T follicular helper cell (primary cell): ENCODE data around the gene KRT78.
"Not testable (repeated sequence)": the region's sequence is repeated elsewhere in the genome, so short reads cannot be mapped to it uniquely, and the experiment has no call there.

Experiments
- DNase-seq: peaks from one replicate; pipeline ENCODE4 v3.0.0-alpha.2; 2020; ENCODE audit warnings: low read depth
- total RNA-seq, 2 experiments: gene quantifications; one replicate each; lab custom pipeline; 2026; lab: John Stamatoyannopoulos, UW

KRT78 gene, protein sequence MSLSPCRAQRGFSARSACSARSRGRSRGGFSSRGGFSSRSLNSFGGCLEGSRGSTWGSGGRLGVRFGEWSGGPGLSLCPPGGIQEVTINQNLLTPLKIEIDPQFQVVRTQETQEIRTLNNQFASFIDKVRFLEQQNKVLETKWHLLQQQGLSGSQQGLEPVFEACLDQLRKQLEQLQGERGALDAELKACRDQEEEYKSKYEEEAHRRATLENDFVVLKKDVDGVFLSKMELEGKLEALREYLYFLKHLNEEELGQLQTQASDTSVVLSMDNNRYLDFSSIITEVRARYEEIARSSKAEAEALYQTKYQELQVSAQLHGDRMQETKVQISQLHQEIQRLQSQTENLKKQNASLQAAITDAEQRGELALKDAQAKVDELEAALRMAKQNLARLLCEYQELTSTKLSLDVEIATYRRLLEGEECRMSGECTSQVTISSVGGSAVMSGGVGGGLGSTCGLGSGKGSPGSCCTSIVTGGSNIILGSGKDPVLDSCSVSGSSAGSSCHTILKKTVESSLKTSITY
- total RNA-seq: 0 reads per million in 2 experiments

DNA sequence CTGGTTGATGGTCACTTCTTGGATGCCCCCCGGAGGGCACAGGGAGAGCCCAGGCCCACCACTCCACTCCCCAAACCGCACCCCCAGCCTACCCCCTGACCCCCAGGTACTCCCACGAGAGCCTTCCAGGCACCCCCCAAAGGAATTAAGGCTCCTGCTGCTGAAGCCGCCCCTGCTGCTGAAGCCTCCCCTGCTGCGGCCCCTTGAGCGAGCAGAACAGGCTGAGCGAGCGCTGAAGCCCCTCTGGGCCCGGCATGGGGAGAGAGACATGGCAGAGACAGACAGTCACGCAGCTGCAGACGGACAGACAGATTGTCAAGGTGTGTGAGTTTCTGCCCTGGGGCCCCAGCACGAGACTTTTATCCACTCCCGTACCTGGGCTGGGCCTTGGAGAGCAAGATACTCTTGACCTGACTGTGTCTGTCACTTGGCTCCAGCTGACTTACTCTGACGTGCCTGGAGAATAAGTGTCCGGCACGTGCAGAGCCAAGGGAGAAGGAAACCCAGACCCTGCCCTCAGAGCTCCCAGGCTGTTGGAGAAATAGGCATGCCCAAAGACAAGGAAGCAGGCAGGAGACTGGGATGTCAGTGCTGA is at the start of gene KRT78:
Gene KRT78 (minus strand): TSS at position 334 of the 595 bp plus-strand sequence. CDS start 64 bp downstream, at position 270.
- DNase-seq: no peak

DNA sequence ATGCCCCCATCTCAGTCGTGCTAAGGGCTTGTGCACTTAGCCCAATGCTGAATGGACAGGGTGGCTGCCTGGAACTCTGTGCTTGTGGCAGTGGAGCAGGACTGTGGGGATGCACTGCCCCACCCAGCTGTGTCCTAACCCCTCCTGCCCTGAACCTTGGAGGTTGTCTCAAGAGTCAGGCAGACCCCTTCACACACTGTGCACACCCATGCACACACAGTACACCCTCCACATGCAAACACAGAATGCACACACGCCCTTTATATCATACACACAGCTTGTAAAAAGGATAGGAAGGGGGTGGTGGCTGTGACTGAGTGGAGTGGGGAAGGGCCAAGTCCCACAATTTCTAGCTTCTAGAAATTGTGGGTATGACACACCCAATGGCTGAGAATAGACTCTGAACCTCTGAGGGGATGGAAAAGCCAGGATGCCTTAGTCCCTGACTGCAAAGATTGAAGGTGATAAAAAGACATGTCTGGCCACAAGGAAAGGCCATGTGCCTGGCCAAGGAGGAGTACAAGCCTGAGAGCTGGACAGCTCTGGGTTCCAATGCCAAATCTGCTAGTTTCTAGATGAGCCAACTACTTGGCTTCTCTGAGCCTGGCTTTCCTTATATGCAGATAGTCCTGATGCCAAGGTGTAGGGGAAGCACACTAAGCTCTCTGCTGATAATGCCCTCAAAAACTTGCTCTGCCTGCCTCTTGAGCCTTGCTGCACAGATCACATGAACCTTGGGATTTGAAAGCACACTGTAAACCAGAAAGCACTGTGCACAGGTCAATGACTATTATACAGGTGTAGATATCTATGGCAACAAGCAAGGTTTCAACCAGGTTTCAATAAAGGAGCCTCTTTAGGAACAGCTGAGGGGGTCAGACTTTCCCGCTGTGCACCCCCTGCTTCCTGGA is 47.7 kb upstream of the KRT78 start:
- no peak for DNase-seq

DNA sequence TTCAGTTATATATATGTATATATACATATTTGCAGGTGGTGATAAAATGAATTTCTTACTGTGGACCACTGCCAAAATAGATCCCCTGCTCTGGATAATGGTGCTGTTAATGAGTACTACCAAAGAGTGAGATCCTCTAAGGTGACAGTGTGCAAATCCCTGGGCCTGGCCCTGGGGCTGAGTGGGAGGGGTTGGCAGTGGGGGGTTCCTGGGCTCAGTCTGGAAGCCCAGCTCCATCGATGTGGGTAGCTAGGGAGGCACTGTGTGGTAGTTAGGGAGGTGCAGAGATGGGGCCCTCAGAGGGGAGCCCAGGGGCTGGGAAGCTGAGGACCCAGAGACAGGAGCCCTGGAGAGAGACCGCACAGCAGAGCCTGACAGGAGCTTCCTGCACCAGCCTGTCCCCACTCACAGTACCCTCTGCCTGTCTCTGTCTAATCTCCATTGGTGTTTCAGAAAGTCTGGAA is 47.0 kb upstream of the KRT78 start:
- DNase-seq: no peak

DNA sequence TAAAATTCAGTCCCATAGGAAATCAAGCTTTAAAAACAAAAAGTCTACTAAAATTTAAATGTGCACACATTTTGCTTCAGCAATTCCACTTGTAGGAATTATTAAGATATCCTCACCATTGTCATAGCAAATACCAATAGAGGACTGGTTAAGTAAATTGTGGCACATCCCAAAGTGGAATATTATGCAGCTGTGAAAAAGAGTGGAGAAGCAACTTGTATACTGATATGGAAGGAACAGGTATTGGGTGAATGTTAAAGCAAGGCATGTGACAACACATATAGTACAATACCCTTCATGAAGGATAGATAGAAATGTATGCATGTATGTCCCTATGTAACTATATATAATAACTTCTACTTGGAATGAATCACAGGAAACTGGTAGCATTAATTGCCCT is 44.2 kb upstream of the KRT78 start:
- no peak for DNase-seq

DNA sequence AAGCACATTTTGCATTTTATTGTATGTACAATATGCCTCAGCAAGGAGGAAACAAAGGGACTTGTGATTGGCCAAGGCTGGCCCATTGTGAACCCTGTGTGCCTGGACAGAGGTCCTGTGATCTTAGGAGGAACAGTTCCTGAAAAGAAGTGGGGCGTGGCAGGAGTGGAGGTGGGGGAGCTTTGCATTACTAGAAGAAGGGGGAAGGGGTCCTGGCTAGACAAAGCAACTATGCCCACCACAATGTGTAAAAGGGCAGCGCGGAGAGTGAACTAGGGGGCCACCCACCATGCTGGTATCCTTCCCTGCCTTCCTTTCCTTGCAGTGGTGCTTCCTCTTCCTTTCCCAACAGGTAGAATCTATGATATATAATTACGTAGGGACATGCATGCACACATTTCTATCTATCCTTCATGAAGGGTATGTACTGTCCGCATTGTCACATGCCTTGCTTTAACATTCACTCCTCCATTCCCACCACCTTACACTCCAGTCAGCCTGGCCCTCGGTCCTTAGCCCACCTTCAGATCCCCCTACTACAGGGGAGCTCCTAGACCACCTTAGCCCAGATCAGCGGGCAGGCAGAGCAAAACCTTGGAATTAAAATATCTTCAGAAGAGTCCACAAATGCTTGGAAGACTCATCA is 43.5 kb upstream of the KRT78 start:
- DNase-seq: no peak

DNA sequence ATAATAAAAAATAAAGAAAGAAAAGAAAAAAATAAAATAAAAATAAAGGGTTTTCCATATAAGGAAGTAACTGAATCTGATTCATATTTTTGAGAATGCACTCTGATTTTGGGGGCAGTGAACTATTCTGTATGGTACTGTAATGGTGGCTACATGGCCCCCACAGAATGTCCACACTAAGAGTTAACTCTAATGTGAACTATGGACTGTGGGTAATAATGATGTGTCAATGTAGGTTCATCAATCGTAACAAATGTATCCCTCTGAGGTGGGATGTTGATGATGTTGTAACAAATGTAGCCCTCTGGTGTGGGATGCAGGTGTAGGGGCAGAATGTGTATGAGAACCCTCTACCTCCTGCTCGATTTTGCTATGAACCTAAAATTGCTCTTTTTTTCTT is 42.2 kb upstream of the KRT78 start:
- DNase-seq: no peak

DNA sequence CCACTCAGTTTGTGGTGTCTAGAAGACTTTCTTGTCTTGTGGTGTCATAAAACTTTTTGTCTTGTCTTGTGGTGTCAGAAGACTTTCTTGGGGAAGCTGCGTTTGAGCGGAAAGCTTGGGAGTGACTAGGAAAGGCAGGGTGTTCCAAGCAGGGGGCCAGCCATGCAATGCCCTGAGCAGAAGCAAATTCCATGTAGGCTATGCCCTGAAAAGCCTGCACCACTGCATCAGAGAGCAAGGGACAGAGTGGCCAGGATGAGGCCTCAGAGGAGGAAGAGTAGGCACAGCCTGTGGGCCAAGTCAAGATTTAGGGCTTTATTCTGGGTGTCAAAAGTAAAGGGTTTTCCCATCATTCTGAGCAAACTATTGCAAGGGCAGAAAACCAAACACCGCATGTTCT is 41.6 kb upstream of the KRT78 start:
- DNase-seq: no peak

DNA sequence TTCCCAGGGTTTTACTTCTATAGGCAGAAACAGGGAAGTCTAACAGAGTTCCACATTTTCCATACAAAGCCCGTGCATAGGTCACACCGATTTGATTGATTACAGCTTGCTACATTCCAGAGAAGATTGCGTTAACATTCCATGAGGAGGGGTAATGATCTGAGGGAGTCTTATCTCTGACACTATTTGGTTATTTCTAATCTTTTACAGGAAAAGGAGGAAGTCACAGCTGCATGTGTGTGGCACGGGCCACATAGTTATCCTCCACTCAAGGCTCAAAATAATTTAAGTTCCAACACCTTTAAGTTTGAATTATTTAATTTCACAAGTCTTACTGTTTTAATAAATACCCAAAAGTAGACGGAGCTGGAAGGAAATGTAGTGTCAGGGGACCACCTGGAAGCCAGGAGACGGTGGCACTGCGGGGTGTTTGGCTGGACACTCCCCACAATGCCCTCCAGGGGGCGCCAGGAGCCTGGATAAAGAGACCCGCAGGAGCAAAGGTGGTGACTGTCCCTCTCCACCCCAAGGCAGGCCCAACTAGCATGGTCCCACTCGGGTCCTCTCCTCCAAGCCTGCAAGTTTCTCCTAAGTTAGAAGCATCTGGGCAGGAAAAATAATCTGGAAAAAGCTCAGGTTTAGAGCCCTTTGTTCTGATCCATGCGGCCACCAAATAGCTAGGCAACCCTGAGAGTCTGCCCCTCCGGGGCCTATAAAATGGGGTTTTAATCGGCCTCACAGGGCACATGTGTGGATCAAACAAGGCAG is 35.9 kb upstream of the KRT78 start:
- peak; percentile 67 for DNase-seq

DNA sequence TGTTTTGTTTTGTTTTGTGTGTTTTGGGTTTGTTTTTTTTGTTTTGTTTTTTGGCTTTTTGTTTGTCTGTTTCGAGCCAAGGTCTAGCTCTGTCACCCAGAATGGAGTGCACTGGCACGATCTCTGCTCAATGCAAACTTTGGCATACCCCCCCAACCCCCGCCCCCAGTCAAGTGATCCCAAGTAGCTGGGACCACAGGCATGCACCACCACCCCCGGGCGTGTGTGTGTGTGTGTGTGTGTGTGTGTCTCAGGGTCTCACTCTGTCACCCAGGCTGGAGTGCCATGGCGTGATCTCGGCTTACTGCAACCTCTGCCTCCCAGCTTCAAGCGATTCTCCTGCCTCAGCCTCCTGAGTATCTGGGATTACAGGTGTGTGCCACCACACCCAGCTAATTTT is 31.7 kb upstream of the KRT78 start:
- not testable (repeated sequence) for DNase-seq

DNA sequence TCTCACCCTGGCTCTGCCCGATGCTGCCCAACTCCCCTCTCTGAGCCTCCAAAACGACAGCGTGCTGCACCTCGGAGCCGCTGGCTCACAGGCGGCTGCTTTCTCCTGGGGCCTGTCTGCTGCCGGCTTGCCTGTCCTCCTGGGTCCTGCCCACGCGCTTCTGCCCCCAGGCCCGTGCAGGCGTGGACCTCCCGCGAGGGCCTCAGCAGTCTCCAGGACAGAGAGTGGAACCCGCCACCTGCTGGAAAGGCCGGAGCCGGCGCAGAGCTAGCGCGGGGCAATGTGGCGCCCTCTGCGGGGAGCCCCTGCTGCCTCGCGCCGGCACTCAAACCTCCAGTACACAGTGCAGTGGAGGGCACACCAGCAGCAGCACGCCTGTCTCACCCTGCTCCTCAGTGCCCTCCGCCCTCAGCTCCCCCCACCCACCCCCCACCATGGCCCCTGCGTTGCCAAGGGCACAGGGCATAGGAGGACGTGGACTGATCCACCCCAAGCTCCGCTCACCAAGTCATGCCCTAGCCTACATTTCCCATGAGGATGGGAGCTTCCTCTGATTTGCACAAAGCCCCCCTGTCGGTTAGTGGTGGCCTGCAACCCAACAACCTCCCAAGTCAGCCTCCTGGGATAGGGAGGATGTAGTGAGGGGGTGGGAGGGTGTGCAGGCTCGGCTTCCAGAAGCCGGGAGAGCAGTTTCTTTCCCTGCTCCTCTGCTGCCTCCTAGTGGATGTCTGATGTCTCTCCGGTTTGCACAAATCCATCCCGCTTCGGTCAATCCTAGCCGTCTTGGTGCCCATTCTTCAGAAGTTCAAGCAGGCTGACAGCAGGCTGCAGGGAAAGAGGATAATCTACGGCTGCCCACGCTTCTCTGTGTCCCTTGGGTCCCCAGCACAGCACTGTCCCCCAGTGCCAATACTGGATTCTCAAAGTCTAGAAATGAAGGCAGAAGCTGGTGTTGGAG is 30.9 kb upstream of the KRT78 start:
- DNase-seq: peak; percentile 54

DNA sequence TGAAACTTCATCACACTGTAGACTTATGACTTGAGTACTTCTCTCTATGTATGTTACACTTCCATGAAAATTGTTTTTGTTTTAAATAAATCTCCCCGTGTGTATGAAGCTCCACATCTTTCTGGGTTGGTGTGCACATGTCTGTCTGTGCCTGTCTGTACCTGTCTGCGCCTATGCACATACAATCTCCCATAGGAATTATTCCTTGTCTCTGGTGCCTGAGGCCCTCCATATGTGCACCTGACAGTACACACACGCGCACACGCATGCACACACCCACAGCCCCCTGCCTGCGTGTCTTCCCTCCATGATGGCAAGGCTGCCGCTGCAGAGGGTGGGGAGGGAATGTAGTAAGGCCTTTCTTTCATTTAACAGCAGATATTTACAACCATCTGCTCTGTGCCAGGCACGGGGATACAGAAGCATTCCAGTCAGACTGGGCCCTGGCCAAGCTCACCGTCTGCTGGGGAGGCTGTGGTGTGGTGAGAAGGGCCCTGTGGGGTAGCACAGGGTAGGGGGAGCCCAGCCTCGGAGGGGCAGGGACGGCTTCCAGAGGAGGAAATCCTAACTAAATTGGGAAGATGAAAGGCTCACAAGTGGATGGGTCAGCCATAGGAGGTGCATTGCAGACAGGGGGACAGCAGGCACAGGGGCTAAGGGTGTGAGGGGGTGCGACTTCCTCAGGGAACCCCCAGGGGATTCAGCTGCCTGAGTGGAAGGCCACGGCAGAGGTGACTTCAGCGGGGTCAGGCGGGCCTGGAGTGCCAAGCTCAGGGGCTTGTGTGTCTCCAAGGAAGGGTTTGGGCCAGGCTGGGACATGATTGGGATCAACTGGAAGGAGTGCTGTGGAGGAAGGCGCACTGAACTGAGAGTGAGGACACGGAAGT is 30.0 kb upstream of the KRT78 start:
- DNase-seq: no peak

DNA sequence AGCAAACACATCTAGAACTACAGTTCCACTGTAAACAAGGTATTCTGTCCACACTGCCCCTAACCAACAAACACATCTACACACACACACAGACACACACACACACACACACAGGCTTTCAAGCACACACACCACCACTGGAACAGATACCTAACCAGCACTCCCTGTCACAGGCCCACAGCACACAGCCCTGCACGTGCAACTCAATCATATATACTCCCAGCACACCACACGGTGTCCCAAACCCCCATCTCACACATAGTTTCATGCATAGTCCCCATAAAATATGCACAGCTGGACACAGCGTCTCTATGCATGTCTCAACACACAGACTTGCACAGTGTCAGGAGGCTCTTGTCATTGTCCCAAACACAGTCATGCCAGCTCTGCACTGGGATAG is 28.4 kb upstream of the KRT78 start:
- no peak for DNase-seq

DNA sequence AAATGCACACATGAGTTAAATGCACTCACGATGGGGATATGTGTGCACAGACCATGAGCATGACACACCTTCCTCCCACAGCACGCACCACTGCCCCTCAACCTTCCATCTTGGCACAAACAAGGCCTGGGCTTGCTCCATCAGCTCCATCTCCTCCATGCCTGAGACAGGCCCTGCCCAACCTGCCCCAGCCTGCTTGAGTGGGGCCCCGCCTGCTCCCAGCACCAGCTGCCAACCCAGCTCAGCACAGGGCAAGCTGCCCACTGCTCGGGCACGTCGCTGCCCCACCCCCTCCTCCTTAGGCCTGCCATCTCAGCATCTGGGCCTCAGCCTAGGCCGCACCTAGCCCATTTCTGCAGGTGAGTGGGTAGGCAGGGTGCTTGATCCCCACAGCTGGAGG is 27.6 kb upstream of the KRT78 start:
- no peak for DNase-seq

DNA sequence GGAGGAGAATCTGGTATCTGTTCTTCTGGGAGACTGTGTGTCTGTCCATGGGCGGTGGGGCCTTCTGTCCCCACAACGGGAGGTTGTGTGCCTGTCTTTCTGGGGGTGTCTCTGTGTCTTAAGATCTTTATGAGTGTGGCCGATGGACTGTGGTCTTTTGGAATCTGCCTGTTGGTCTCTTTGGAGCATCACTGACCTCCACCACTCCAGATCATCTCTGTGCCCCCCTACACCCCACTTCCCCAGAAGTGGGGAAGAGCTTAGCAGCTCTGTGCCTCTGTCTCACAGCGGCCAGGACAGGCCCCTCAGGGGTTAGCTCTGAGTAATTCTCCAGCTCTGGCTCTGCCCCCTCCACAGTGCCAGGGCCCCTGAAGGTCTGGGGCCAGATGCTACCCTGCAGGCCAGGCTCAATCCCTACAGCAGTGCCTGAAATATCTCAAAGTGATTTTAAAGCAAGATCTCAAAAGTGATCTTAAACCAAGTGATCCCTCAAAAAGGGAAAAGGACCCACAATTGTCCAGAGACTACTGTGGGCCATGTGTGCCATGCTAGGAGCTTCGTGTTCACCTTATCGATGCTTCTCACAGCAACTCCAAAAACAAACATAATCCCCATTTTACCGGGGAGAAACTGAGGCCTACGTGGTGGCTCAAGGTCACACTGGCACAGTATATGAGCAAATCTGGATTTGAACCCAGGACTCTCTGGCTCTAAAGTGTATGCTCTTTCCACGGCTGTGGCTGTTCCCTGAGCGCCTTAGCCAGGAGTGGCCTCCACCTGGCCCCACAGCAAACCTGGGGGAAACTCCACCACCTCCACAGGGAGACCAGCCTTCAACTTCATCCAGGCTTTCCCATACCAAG is 26.0 kb upstream of the KRT78 start:
- no peak for DNase-seq

DNA sequence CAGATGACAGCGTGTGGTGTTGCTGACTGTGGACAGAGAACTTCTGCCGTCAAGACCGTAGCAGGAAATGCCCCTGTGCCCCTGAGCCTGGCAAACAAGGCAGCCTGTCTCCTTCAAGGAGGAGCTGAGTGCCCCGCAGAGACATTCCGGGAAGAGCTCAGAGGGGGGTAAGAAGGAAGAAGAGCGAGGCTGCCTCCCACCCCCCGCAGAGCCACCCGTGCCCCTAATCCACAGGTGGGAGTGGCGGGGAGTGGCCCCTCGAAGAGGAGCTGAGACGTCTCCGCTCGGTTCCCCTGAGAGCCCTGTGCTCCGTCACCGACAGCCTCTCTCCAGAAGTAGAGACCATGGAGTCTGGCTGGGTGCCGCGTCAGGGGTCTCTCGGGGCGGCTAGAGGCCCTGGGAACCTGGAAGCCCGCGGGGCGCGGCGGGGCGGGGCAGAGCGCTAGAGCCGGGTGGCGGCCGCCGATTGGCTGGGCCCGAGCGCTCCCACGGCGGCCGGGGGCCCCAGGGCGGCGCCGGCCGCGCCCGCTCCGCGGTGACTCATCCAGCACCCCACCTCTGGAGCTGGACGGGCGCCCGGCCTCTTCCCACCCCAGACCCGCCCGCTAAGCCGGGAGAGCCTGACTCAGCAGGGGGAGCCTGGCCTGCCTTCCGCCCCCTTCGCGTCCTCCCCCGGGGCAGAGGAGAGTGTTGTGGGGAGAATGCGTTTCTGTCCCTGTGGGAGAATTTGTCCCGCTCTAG is 25.2 kb upstream of the KRT78 start:
- peak; percentile 12 for DNase-seq

DNA sequence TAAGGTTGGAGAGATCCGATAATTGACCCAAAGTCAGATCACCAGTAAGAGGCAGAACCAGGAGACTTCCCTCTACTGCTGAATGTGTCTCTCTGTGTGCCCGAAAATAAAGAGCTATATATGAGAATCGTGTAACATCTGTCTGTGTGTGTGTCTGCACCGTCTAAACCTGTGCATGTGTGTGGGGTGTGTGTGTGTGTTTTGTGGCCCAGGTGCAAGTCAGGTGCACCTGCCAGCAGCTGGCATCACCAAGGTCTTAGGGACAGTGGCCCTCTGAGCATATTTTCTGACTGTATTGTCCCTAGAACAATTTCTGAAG is 24.7 kb upstream of the KRT78 start:
- DNase-seq: no peak
